ENCODE data around the gene IFNGR2.
A peak's percentile ranks its signal among the peaks of the same experiment; 100 is the strongest.
"Not testable (repeated sequence)": the region's sequence is repeated elsewhere in the genome, so short reads cannot be mapped to it uniquely, and the experiment has no call there.

IFNGR2 gene, protein sequence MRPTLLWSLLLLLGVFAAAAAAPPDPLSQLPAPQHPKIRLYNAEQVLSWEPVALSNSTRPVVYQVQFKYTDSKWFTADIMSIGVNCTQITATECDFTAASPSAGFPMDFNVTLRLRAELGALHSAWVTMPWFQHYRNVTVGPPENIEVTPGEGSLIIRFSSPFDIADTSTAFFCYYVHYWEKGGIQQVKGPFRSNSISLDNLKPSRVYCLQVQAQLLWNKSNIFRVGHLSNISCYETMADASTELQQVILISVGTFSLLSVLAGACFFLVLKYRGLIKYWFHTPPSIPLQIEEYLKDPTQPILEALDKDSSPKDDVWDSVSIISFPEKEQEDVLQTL

DNA sequence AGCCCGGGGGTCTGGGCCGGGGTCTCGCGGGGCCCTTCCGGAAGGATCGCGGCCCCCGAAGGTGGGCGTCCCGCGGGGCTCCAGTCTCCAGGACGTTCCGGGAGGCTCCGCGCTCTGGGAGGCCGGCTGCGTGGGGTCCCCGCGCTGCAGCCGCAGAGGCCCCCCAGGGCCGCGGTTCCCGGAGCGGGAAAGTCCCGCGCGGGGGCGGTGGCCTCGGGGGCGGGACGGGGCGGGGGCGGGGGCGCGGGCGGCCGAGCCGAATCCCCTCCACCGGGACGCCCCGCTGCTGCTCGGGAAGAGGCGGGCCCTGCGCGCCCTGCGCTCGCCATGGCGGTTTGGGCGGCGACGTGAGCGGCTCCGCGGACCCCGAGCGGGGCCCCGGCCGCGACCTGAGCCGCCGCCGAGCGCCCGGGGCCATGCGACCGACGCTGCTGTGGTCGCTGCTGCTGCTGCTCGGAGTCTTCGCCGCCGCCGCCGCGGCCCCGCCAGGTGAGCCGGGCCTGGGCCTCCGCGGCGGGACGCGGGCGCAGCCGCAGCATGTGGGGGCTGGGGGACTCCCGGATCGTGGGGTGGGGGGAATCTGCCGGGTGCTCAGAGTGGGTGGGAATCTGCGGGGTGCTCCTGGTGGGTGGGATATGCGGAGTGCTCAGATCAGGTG is at the start of gene IFNGR2:
Gene IFNGR2, plus strand, starts transcription at position 286 of the 658 bp plus-strand sequence. Its CDS starts 131 bp downstream, at position 417.
- DNase-seq, result peak; percentile 34

DNA sequence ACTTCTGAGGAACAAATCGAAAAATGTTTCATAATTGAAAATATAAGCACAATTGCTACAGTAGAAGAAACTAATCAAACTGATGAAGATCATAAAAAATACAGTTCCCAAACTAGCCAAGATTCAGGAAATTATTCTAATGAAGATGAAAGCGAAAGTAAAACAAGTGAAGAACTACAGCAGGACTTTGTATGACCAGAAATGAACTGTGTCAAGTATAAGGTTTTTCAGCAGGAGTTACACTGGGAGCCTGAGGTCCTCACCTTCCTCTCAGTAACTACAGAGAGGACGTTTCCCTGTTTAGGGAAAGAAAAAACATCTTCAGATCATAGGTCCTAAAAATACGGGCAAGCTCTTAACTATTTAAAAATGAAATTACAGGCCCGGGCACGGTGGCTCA is 47.9 kb upstream of the IFNGR2 start:
- no peak for DNase-seq

DNA sequence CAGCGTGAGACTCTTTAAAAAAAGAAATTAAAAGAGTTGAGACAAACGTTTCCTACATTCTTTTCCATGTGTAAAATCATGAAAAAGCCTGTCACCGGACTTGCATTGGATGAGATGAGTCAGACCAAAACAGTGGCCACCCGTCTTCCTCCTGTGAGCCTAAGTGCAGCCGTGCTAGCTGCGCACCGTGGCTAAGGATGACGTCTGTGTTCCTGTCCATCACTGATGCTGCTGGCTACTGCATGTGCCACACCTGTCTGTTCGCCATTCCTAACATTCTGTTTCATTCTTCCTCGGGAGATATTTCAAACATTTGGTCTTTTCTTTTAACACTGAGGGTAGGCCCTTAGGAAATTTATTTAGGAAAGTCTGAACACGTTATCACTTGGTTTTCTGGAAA is 47.2 kb upstream of the IFNGR2 start:
- no peak for DNase-seq

DNA sequence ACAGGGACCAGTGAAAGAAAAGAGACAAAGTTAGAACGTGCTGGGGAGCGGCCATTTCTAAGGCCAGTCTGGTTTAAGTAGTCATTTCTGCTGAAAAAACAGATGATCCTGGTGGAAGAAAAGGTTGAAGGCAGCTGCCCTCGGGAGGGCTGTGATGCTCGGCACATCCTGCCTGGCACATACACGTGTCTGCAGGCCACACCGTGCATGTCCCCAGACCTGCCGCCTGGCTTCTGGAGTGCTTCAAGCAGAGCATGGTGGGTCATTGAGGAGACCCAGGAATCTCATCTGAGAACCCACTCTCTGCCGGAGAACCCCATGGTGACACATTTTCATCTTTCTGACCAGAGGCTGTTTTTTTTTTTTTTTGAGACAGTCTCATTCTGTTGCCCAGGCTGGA is 46.0 kb upstream of the IFNGR2 start:
- no peak for DNase-seq

DNA sequence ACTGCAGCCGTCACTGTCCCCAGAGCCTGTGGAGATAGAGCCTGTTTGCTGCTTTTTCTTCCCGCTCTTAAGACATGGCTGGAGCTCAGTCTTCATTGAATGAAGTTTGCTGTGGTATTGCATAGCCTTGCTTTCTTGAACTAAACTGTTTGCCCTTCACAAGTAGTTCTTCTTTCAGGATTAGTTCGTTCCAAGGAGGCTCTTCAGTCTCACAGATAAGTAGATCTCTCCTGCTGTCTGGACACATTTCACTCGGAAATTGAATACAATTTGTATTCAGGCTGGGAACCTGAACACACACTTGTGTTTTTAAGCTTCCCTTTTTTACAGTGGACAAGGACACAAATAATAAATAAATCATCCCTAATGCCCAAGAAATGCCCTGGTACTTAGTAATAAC is 43.8 kb upstream of the IFNGR2 start:
- DNase-seq, result no peak

DNA sequence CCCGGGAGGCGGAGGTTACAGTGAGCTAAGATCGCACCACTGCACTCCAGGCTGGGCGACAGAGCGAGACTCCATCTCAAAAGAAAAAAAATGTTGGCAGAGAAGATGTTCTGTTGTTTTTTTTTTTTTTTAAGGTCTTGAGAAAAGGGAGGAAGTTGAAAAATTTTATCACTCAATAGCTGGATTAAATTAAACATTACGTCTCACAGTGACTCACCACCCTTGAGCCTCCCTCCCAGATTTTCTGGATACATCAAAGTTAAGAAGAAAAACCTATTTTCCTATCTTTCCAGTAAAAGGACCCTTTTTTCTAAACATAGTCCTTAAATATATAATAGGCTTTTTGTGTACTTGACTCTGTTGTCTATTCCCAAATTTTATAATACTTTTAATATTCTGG is 42.9 kb upstream of the IFNGR2 start:
- DNase-seq, result no peak

DNA sequence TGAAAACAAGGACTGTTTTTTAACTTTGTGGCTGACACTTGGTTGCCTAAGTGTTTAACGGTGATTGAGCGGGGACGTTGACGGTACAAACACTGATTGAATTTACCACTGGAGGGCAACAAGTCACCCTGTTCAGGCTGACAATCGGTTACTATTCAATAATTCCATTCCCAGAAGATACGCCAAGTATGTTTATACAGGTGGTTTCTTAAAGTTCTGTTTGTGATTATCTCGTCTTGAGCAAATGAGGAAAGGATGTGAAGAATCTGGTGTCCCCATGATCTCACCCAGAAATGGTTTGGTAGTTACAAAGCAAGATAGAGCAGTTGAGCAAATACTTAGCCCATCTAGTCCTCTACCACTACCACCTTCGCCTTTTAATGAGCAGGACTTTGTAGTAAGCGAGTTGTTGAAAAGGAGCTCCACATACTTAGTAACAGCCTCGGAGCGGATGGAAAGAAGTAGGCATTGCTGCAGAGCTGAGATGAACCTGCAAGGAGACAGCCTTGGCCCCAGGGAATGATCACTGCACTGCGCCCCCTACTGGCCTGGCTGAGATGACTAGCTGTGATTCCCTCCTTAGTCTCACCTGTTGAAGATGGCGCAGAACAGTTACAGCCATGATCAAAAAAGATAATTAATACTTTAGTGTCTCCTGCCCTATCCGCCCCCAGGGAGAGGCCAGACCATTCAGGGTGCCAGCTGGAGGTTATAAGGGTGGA is 42.2 kb upstream of the IFNGR2 start:
- DNase-seq, result peak; percentile 47

DNA sequence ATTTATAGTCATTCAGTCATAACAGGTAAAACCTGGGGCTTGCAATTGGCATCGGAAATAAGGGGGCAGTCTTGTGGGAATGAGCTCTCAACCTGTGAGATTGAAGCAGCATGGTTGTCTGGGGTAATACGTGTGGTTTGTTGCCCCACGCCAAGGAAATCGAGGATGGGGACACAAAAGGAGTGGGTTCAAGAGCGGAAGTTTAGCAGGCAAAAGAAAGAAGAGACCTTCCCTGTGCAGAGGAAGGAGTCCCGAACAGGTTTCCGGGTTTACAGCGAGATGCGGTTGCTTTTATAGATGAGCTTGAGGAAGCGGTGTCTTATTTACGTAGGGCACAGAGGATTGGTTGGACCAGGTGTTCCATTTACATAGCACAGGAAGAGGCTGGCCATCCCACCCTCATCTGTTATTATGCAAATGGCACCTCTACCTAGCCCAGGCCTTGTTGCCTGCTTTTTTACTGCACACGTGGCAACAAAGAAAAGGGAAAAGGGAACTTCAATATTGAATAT is 41.1 kb upstream of the IFNGR2 start:
- DNase-seq, result peak; percentile 46

DNA sequence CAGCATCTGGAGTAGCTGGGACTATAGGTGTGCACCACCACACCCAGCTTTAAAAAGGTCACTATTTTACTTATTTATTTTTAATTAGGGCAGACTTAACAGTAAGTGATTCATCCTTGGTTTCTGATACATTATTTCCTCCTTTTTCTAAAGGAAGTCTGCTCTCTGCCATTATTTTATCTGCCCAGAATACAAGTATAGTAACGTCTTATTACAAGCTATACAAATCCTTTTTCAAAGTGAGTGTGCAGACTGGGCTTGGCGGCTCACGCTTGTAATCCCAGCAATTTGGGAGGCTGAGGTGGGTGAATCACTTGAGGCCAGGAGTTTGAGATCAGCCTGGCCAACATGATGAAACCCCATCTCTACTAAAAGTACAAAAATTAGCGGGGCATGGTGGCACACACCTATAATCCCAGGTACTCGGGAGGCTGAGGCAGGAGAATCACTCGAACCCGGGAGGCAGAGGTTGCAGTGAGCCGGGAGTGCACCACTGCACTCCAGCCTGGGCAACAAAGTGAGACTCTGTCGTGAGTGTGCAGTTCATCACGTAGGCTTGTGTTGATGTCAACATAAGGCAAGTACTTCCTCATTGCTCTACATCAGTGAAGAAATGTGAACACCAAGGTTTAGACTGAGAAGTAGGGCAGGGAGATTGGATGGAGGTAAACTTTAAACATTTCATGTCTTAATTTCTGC is 39.2 kb upstream of the IFNGR2 start:
- not testable (repeated sequence) for DNase-seq

DNA sequence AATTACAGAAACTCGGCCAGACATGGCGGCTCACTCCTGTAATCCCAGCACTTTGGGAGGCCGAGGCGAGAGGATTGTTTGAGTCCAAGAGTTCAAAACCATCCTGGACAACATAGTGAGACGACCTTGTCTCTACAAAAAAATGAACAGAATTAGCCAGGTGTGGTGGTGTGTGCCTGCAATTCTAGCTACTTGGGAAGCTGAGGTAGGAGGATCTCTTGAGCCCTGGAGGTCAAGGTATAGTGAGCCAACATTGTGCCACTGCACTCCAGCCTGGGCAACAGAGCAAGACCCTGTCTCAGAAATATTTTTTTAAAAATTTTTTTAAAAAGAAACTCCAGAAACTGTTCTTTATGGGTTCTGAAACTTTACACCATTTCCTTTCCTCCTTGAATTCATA is 38.4 kb upstream of the IFNGR2 start:
- no peak for DNase-seq

DNA sequence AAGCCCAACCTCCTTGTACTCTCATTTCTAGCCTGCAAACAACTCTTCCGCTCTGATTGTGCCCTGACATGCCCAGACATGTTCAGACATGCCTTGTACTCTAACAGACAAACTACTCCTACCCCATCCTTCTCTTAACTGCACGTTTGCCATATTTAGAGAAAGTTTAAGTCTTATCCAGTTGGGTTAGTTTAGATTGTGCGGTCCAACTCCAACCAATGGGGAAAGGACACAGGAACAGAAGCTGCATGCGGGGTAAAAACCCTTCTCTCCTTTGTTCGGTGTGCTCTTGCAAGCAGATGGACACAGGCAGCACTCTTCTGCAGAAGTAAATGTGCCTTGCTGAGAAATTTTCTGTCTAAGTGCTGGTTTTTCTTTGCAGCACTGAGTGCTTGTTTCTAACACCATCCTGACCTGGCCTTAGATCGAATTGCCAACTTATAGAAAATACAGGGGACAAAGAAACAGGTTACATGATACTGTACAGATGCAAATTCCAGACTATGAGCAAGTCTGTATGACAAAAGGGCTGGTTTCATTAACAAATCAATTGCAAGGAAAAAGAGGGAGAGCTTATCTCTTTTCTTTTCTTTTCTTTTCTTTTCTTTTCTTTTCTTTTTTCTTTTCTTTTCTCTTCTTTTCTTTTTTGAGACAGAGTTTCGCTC is 35.8 kb upstream of the IFNGR2 start:
- DNase-seq, result no peak

DNA sequence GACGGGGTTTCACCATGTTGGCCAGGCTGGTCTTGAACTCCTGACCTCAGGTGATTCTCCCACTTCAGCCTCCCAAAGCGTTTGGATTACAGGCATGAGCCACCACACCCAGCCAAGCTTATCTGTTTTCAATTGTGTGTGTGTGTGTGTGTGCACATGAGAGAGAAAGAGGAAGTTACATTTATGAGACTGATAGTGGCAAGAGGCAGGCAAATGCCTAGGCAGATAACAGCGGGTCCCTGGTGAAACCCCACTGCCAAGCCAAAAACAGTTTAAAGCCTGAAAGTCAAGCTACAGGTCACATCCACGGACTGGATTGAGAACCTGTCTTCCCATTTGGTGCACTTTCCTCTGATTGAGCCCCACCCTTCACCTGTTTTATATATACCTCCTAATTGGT is 35.1 kb upstream of the IFNGR2 start:
- no peak for DNase-seq

DNA sequence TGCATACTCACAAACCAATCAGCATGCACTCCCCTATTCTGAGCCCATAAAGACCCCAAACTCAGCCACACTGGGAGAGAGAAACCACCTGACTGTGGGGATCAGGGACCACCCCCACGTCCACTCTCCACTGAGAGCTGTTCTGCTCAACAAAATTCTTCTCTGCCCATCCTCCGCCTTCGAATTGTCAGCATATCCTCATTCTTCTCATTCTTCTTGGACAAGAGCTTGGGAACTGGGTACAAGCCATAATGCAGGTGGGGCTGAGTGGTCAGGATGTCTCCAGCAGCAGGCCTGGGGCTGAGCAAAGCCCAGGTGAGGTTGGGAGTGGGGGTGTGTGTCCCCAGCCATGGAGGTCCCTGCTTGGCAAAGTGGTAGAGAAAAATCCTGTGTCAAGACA is 34.6 kb upstream of the IFNGR2 start:
- DNase-seq, result no peak

DNA sequence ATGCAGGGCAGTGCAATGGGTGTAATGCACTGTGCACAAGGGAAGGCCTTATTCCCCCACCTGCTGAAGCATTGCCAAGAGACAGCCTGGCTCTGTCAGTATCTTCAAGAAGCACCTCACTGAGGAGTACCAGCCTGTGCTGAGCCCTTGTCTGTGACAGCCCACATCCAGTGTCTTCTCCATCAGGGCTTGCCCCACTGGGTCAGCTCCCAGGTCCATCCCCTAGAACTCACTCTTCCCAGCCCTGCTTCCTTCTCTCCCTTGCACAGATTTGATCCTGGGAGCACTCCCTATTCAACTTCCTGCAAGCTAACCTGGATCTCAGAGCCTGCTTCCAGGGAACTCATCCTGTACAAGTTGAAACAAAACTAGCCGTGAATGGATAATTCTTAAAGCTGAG is 33.6 kb upstream of the IFNGR2 start:
- no peak for DNase-seq

DNA sequence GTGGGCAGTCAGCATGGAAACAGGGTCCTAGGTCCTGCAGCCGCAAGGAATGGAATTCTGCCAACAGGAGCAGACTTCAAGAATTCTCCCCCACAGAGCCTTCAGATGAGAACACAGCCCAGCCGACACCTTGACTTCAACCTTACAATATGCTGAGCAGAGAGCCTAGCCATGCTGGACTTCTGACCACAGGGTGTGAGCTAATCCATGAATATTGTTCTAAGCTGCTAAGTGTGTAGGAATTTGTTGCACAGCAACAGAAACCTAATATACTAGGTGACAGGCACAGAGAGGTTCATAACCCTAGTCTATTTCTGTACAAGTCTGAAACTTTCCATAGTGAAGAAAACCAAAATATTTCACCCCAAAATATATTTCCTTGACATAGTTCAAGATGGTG is 32.9 kb upstream of the IFNGR2 start:
- DNase-seq, result no peak

DNA sequence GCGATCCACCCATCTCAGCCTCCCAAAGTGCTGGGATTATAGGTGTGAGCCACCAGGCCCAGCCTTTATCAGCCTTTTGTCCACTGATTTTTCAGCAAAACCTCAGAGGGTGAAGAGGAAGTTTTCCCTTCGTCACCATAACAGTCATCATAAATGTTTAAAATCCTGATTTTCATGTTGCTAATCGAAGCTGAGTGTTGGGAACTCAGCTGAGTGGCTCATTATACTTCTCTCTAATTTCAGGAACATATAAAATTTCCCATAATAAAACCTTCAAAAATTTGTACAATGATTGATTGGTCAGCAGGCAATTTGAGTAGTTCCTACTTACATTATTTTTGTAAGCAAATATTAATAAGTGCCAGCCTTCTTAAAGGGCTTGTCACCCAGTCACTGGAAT is 31.8 kb upstream of the IFNGR2 start:
- DNase-seq, result no peak

DNA sequence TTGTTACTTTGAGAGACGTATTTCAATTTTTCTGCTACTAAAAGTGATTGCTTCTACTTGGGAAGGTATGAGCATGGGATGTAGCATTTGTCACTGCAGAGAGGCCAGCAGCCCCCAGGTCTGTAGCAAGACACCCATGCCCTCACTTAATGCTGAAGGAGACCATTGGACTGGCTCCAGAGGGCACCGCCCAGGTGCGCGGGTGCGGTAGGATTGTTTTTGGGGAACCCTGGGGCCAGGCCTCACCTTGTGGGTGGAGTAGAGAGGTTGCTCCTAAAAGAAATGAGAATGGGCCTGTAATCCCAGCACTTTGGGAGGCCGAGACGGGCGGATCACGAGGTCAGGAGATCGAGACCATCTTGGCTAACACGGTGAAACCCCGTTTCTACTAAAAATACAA is 30.6 kb upstream of the IFNGR2 start:
- no peak for DNase-seq

DNA sequence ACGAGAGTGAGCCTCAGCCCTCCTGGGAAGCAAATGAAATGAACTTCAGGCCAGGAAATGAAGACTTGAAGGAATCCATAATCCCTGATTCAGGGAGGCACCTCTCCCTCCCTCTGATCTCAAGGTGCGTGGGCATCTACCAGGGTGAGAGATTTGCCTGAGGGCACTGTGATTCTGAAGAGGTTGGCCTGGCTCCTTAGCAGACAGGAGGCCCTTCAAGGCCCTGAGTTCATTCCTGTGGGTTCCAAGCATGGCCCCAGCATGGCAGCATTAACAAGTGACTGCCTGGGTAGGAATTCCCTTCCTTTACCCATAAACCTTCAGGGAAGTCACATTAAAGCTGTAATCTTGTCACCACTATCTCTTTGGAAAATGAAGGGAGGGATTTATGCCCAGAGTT is 29.8 kb upstream of the IFNGR2 start:
- DNase-seq, result no peak

DNA sequence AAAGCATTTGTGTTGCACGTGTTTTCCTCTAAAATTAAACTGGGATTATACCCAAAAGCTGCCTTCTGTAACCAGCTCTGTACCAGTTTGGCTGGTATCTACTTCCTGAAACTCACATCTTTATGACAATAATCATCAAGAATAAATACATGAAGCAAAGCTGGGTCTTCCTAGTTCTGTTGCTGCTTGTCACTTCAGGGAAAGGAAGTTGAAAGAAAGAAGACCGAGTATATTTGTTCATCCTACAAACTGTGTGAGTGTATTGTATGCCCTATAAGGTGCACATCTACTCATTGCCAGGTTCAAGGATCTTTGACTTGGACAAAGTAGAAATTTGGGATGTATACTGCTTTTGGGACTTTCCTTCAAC is 29.1 kb upstream of the IFNGR2 start:
- no peak for DNase-seq

DNA sequence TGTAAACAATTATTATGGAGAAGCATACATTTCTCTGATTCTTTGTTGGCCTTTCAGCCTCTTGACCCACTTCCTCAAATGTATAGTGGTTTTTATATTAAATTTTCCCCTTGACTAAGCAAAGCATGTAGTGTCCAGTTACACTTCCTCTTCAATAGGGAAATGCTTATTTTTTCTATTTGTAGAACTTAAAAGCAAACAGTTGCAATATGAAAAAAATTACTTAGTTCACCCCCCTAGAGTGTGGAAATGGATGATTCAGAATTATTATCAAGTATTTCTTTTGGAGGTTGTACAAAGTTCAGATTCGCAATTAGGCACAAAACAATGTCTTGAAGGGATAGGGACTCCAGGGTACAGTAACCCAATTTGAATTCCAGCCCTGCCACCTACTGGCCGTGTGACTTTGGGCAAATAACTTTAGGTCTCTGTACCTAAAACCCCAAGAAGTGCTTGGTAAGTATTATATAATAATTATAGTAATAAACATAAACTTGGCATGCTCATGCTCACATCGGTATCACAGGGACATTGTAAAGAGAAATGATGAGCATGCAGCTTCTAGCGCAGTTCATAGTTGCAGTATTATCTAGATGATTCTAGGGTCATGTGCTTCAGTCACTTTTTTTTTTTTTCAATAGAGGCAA is 28.6 kb upstream of the IFNGR2 start:
- no peak for DNase-seq

DNA sequence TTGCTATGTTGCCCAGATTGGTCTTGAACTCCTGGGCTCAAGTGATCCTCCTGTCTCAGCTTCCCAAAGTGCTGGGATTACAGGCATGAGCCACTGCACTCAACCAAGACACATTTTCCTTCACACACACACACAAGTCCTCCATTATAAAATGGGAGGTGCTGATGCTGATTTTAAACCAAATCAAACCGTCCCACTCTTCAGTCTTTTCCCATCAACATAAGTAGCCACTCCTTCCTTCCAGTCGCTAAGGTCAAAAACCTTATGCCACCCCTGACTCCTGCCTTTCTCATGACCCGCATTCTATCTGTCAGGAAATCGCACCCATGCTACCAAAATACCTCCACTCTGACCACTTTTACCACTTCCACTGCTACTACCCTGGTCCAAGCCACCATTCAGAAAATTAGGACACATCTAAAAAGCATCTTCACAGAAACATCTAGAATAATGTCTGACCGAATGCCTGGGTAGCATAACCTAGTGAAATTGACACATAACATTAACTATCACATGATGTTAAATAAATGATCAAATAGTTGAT is 28.0 kb upstream of the IFNGR2 start:
- DNase-seq, result no peak

Measured in NCI-H510A (cell line).